Ovary (tissue), 3 donors: Measurements from ENCODE around the gene AMMECR1.

ENCODE experiments used
- CTCF ChIP-seq, 3 donors: fragments of 450-650 bp in 2 of 3; fragments of 200-600 bp in 1 of 3; IDR thresholded peaks; one replicate each; pipeline versions ENCODE4 v1.5.1 to v1.8.0; 2016 to 2022; ENCODE audit warnings: antibody characterized with exemption in 3 of 3, mild to moderate bottlenecking in 1 of 3
- EP300 ChIP-seq: sonication (generic); formaldehyde crosslinking; IDR thresholded peaks from one replicate; pipeline ENCODE4 v1.6.1; 2017; ENCODE audit warnings: antibody characterized with exemption
- POLR2A ChIP-seq: fragments of 450-650 bp; IDR thresholded peaks from one replicate; pipeline ENCODE4 v1.6.1; 2017; ENCODE audit warnings: antibody characterized with exemption, mild to moderate bottlenecking, moderate library complexity
- donor health status: DM: no; HTN: no; CAD: no.

DNA sequence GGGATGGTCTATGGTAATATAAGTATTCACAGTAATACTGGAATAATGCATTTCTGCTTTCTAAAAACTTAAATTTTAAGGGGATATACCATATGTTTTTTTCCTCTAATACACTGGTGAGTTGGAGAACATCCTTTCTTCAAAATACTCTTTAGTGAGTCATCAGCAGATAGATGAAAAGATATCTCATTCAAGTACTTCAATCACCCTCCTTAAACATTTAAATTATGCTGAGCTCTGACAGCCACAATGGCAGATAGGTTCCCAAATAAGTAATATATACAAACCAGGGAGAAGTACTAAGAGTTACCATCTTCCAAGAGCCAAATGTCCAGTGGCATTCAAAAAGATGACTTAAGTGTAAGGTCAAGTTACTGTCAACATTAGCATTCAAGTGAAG lies 52.2 kb downstream of the AMMECR1 start:
- TF ChIP-seq CTCF (IDR thresholded peaks at IDR 0.05) (no peak), POLR2A (no peak), EP300 (no peak)
